ENCODE data around the gene LRP3.
"Not testable (repeated sequence)": the region's sequence is repeated elsewhere in the genome, so short reads cannot be mapped to it uniquely, and the experiment has no call there.

LRP3 gene

DNA sequence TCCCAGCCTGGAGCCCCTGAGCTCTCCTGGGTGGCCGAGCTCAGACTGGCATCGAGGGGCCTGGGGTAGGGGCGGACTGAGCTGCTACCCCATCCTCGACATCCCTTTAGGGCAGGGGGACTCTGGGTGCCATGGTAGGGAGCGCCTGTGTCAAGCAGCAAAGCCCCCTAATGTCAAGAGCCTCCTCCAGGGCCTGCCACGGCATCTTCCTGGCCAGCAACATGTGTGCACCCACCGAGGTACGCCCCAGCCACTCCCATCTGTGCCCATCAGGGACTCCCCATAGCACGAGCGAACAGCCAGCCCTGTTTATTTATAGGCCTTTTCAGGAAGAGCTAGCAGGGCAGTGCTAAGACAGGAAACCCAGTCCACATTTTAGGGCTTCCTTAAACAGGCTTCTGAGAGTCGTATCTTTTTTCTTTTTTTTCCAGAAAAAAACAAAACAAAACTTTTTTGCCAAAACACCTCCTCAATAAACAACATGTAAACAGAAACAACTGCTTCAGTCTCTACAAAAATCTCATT lies 14.3 kb downstream of the LRP3 start:
- no peaks in the 10 kb centered on the region for H3K27me3 ChIP-seq (ENCODE audit: control insufficient read depth, low read length)
- TF ChIP-seq, protein P1, sequence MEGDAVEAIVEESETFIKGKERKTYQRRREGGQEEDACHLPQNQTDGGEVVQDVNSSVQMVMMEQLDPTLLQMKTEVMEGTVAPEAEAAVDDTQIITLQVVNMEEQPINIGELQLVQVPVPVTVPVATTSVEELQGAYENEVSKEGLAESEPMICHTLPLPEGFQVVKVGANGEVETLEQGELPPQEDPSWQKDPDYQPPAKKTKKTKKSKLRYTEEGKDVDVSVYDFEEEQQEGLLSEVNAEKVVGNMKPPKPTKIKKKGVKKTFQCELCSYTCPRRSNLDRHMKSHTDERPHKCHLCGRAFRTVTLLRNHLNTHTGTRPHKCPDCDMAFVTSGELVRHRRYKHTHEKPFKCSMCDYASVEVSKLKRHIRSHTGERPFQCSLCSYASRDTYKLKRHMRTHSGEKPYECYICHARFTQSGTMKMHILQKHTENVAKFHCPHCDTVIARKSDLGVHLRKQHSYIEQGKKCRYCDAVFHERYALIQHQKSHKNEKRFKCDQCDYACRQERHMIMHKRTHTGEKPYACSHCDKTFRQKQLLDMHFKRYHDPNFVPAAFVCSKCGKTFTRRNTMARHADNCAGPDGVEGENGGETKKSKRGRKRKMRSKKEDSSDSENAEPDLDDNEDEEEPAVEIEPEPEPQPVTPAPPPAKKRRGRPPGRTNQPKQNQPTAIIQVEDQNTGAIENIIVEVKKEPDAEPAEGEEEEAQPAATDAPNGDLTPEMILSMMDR (IDR thresholded peaks at IDR 0.05; ENCODE audit: low read depth, low read length, poor library complexity, severe bottlenecking), result no peak
- no peak for TF ChIP-seq EZH2phosphoT487 (IDR thresholded peaks at IDR 0.05; ENCODE audit: borderline replicate concordance, low read length)
- no peak overlapping the region for H3K4me2 ChIP-seq (ENCODE audit: low read length)
- H3K9me3 ChIP-seq (ENCODE audit: control insufficient read depth, insufficient read depth, low read length), result no peaks in the 10 kb centered on the region
- H3K4me1 ChIP-seq (ENCODE audit: control insufficient read depth, low read length), result no peaks in the 10 kb centered on the region
- H4K20me1 ChIP-seq (ENCODE audit: control insufficient read depth, insufficient read depth, low read depth, low read length), result no peaks in the 10 kb centered on the region
- H3K9me2 ChIP-seq (replicated peaks; ENCODE audit: control insufficient read depth, low read length), result no peaks in the 10 kb centered on the region
- no peaks in the 10 kb centered on the region for H3F3A ChIP-seq (ENCODE audit: control insufficient read depth, insufficient read depth)
- H3K36me3 ChIP-seq (ENCODE audit: control insufficient read depth, low read length), result no peaks in the 10 kb centered on the region
- no peak overlapping the region for H3K4me3 ChIP-seq (ENCODE audit: low read length)
- no peak overlapping the region for H3K27ac ChIP-seq (ENCODE audit: low read depth, low read length)
- H3K79me2 ChIP-seq (ENCODE audit: control insufficient read depth, low read length), result no peaks in the 10 kb centered on the region

DNA sequence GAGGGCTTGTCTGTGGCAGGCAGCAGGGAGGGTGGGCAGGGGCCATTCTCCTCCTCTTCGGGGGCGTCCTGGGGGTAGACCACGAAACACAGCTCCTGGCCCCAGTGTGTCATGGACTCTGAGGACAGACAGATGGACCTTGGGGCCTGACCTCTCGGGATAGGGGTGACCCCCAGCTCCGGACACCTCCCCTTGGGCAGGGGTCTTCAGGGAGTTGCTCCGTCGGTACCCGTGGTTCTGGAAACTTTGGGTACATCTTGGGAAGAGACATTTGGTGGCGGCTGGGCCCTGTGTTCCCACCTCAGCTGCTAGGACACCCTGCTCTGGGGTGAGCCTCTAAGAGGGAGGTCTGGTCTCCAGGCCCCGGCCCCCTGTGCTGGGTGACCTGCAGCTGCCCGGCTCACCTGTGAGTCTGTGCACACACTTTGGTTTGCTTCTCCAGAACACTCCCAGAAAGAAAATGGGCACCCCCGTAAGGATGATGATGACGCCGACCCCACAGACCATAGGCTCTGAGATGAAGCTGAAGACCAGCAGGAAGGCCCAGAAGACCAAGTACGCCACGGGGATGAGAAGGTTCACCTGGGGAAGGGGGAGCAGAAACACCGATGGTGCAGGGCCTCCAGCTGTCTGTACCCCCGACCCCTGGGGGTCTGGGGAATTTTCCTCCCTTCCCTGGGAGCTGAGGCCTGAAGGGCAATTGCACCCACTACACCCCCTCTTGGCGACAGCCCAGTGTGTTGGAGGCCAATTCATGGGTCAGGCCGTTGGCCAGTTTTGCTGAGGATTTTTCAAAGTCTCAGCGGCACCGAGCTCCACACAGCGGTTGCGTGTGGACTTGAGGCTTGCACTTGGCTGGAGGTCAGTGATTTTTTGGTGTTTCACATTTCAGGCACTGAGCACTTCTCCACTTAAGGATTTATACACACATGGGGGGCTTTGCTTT lies 15.0 kb downstream of the LRP3 start:
- no peaks in the 10 kb centered on the region for H3K4me1 ChIP-seq (ENCODE audit: control insufficient read depth, low read length)
- no peak overlapping the region for H3K4me3 ChIP-seq (ENCODE audit: low read length)
- H3K9me2 ChIP-seq (replicated peaks; ENCODE audit: control insufficient read depth, low read length), result no peaks in the 10 kb centered on the region
- no peaks in the 10 kb centered on the region for H3K79me2 ChIP-seq (ENCODE audit: control insufficient read depth, low read length)
- no peak overlapping the region for H3K4me2 ChIP-seq (ENCODE audit: low read length)
- no peaks in the 10 kb centered on the region for H3K9me3 ChIP-seq (ENCODE audit: control insufficient read depth, insufficient read depth, low read length)
- TF ChIP-seq, protein P1 (IDR thresholded peaks at IDR 0.05; ENCODE audit: low read depth, low read length, poor library complexity, severe bottlenecking), result no peak
- TF ChIP-seq EZH2phosphoT487 (IDR thresholded peaks at IDR 0.05; ENCODE audit: borderline replicate concordance, low read length), result no peak
- H3K27ac ChIP-seq (ENCODE audit: low read depth, low read length), result no peak overlapping the region
- H3K27me3 ChIP-seq (ENCODE audit: control insufficient read depth, low read length), result no peaks in the 10 kb centered on the region
- no peaks in the 10 kb centered on the region for H3K36me3 ChIP-seq (ENCODE audit: control insufficient read depth, low read length)
- no peaks in the 10 kb centered on the region for H4K20me1 ChIP-seq (ENCODE audit: control insufficient read depth, insufficient read depth, low read depth, low read length)
- no peaks in the 10 kb centered on the region for H3F3A ChIP-seq (ENCODE audit: control insufficient read depth, insufficient read depth)

GRCh38 chr19:33209850-33210230 lies 15.7 kb downstream of the LRP3 start:
- H3K27ac ChIP-seq (ENCODE audit: low read depth, low read length); H3K27me3 ChIP-seq (ENCODE audit: control insufficient read depth, low read length); H3K36me3 ChIP-seq (ENCODE audit: control insufficient read depth, low read length); H3K4me2 ChIP-seq (ENCODE audit: low read length); H3K9me2 ChIP-seq (replicated peaks; ENCODE audit: control insufficient read depth, low read length); H3K79me2 ChIP-seq (ENCODE audit: control insufficient read depth, low read length); H3K4me3 ChIP-seq (ENCODE audit: low read length); H4K20me1 ChIP-seq (ENCODE audit: control insufficient read depth, insufficient read depth, low read depth, low read length); H3F3A ChIP-seq (ENCODE audit: control insufficient read depth, insufficient read depth); H3K9me3 ChIP-seq (ENCODE audit: control insufficient read depth, insufficient read depth, low read length); H3K4me1 ChIP-seq (ENCODE audit: control insufficient read depth, low read length): not testable (repeated sequence)

- Histone ChIP-seq H3F3A (ENCODE audit: control insufficient read depth, insufficient read depth) (no peaks in the 10 kb centered on the region), H3K79me2 (ENCODE audit: control insufficient read depth, low read length) (no peaks in the 10 kb centered on the region), H4K20me1 (ENCODE audit: control insufficient read depth, insufficient read depth, low read depth, low read length) (no peaks in the 10 kb centered on the region), H3K4me1 (ENCODE audit: control insufficient read depth, low read length) (no peaks in the 10 kb centered on the region), H3K36me3 (ENCODE audit: control insufficient read depth, low read length) (no peaks in the 10 kb centered on the region), H3K27me3 (ENCODE audit: control insufficient read depth, low read length) (no peaks in the 10 kb centered on the region), H3K9me2 (replicated peaks; ENCODE audit: control insufficient read depth, low read length) (no peaks in the 10 kb centered on the region), H3K4me3 (ENCODE audit: low read length) (no peak overlapping the region), H3K4me2 (ENCODE audit: low read length) (no peak overlapping the region), H3K9me3 (ENCODE audit: control insufficient read depth, insufficient read depth, low read length) (no peaks in the 10 kb centered on the region), H3K27ac (ENCODE audit: low read depth, low read length) (no peak overlapping the region)
- TF ChIP-seq EZH2phosphoT487 (IDR thresholded peaks at IDR 0.05; ENCODE audit: borderline replicate concordance, low read length), result no peak
- TF ChIP-seq, protein P1 (IDR thresholded peaks at IDR 0.05; ENCODE audit: low read depth, low read length, poor library complexity, severe bottlenecking), result no peak
Measured at GRCh38 chr19:33210266-33210940, 16.3 kb downstream of the LRP3 start.

Measured in DOHH2 (cell line).